HCT116 (cell line): ENCODE data around the gene ADRB1. TPM values are rescaled to one million over a fixed set of nuclear protein-coding genes. Genes with fewer than 3 reads are reported as not detected.

Source experiments
- ATAC-seq: fragments of 200-7000 bp; cut with Tn5 transposase; 2 replicates; pipeline ENCODE4 v1.9.1; 2020; ENCODE audit warnings: mild to moderate bottlenecking, moderate library complexity
- BruUV-seq: library from RNA; stranded (reverse); fragments of 400-500 nt; replicated peaks from 2 replicates; lab custom pipeline; 2021; lab: Mats Ljungman, UMichigan
- CTCF ChIA-PET: fragments of 300-600 bp; sonication (Branson Sonifier 250); formaldehyde crosslinking; loops from one replicate; lab custom pipeline; 2021; ENCODE audit warnings: antibody characterized with exemption; lab: Charles Lee
- POLR2A ChIA-PET: fragments of 300-600, 350-600 bp; sonication (Branson Sonifier 250); formaldehyde crosslinking; loops from one replicate; lab custom pipeline; 2021; ENCODE audit warnings: antibody characterized with exemption; lab: Charles Lee
- RAD21 ChIA-PET, 2 experiments: fragments of 300-600 bp; sonication (Branson Sonifier 250); formaldehyde crosslinking; loops; one replicate each; lab custom pipeline; 2023; ENCODE audit warnings: low total read pairs in 2 of 2; ENCODE audit not compliant: uncharacterized antibody in 2 of 2, unreplicated experiment in 2 of 2, low non-redundant PET in 1 of 2; lab: Charles Lee
- DNase-seq: peaks from one replicate; pipeline ENCODE4 v3.0.0-alpha.2; 2010; ENCODE audit warnings: low read depth, low spot score
- H2AFZ ChIP-seq: fragments of 200-600 bp; shearing (Covaris generic), sonication (generic); 2 replicates; pipeline ENCODE4 v1.6.1; 2017; ENCODE audit warnings: low read depth, mixed run types, mixed read lengths, antibody characterized with exemption, low read length; ENCODE audit not compliant: poor library complexity, severe bottlenecking
- H3K27ac ChIP-seq: 2 replicates; pipeline ENCODE4 v1.5.1; 2012; ENCODE audit warnings: low read depth, low read length
- H3K27me3 ChIP-seq: fragments of 200-600 bp; sonication (generic); 2 replicates; pipeline ENCODE4 v1.6.1; 2016; ENCODE audit warnings: mixed run types, low read length, mixed read lengths; ENCODE audit not compliant: insufficient read depth
- H3K36me3 ChIP-seq, 2 experiments: fragments of 200-500 bp in 1 of 2; fragments of 200-600 bp in 1 of 2; sonication (Bioruptor generic) in 1 of 2; sonication (generic) in 1 of 2; 2 replicates each; pipeline versions ENCODE4 v1.5.1 to v1.6.1; 2014 to 2016; ENCODE audit warnings: low read length in 2 of 2, inconsistent platforms in 1 of 2, mixed read lengths in 1 of 2, mixed run types in 1 of 2; ENCODE audit not compliant: insufficient read depth in 2 of 2, control insufficient read depth in 1 of 2
- H3K4me1 ChIP-seq, 2 experiments: fragments of 200-600 bp in 1 of 2; sonication (generic) in 1 of 2; 2 replicates each; pipeline versions ENCODE4 v1.5.1 to v1.6.1; 2012 to 2017; ENCODE audit warnings: low read length in 2 of 2, inconsistent platforms in 1 of 2, mild to moderate bottlenecking in 1 of 2, mixed read lengths in 1 of 2, mixed run types in 1 of 2, moderate library complexity in 1 of 2; ENCODE audit not compliant: insufficient read depth in 2 of 2, control insufficient read depth in 1 of 2
- H3K4me2 ChIP-seq: fragments of 200-600 bp; sonication (generic); 2 replicates; pipeline ENCODE4 v1.6.1; 2017; ENCODE audit warnings: mixed run types, low read length, mixed read lengths
- H3K4me3 ChIP-seq, 2 experiments: fragments of 200-600 bp in 1 of 2; sonication (generic) in 1 of 2; replicated peaks in 1 of 2; 2 replicates each; pipeline ENCODE4 v1.5.1; 2011 to 2016; ENCODE audit warnings: low read length in 2 of 2, control low read depth in 1 of 2, low read depth in 1 of 2, mild to moderate bottlenecking in 1 of 2, mixed read lengths in 1 of 2, mixed run types in 1 of 2
- H3K79me2 ChIP-seq: fragments of 200-600 bp; sonication (generic); 2 replicates; pipeline ENCODE4 v1.6.1; 2017; ENCODE audit warnings: mild to moderate bottlenecking, mixed run types, low read length, moderate library complexity, mixed read lengths; ENCODE audit not compliant: insufficient read depth
- H3K9ac ChIP-seq: fragments of 200-600 bp; sonication (generic); 2 replicates; pipeline ENCODE4 v1.6.1; 2016; ENCODE audit warnings: low read length, mixed read lengths
- H3K9me2 ChIP-seq: fragments of 200-600 bp; sonication (generic), shearing (Covaris generic); 2 replicates; pipeline ENCODE4 v1.6.1; 2017; ENCODE audit warnings: mixed run types, mild to moderate bottlenecking, moderate library complexity; ENCODE audit not compliant: insufficient read depth
- H3K9me3 ChIP-seq, 2 experiments: fragments of 200-500 bp in 1 of 2; fragments of 200-600 bp in 1 of 2; sonication (Bioruptor generic) in 1 of 2; sonication (generic) in 1 of 2; 2 replicates each; pipeline ENCODE4 v1.6.1; 2014 to 2017; ENCODE audit warnings: low read length in 2 of 2, mixed read lengths in 2 of 2, inconsistent platforms in 1 of 2, low read depth in 1 of 2, mild to moderate bottlenecking in 1 of 2, mixed run types in 1 of 2, moderate library complexity in 1 of 2; ENCODE audit not compliant: control insufficient read depth in 1 of 2, insufficient read depth in 1 of 2
- H4K20me1 ChIP-seq: fragments of 200-600 bp; sonication (generic), shearing (Covaris generic); 2 replicates; pipeline ENCODE4 v1.6.1; 2017; ENCODE audit warnings: mixed run types, mild to moderate bottlenecking, moderate library complexity; ENCODE audit not compliant: insufficient read depth
- CBX3 ChIP-seq: IDR thresholded peaks from 2 replicates; pipeline ENCODE4 v1.6.1; 2012; ENCODE audit warnings: low read depth
- CEBPB ChIP-seq: IDR thresholded peaks from 2 replicates; pipeline ENCODE4 v1.6.1; 2012; ENCODE audit warnings: low read depth
- EZH2 ChIP-seq: fragments of 200-600 bp; sonication (generic); IDR thresholded peaks from 2 replicates; pipeline ENCODE4 v1.6.1; 2017; ENCODE audit warnings: antibody characterized with exemption, mixed run types
- FOSL1 ChIP-seq: IDR thresholded peaks from 2 replicates; pipeline ENCODE4 v1.6.1; 2012; ENCODE audit warnings: low read depth
- POLR2A ChIP-seq: IDR thresholded peaks from 2 replicates; pipeline ENCODE4 v1.7.0; 2011; ENCODE audit warnings: borderline replicate concordance; ENCODE audit not compliant: insufficient read depth, insufficient read length; ENCODE audit errors: extremely low read depth
- POLR2AphosphoS5 ChIP-seq: IDR thresholded peaks from 2 replicates; pipeline ENCODE4 v1.6.1; 2011; ENCODE audit warnings: mild to moderate bottlenecking, low read depth, low read length, moderate library complexity
- RAD21 ChIP-seq: IDR thresholded peaks from 2 replicates; pipeline ENCODE4 v1.6.1; 2012; ENCODE audit warnings: low read depth, mild to moderate bottlenecking
- REST ChIP-seq: IDR thresholded peaks from 2 replicates; pipeline ENCODE4 v1.6.1; 2012; ENCODE audit warnings: low read depth
- SIN3A ChIP-seq: IDR thresholded peaks from 2 replicates; pipeline ENCODE4 v1.6.1; 2012; ENCODE audit warnings: low read depth
- TCF7L2 ChIP-seq: IDR thresholded peaks from 2 replicates; pipeline ENCODE4 v1.7.0; 2011; ENCODE audit warnings: borderline replicate concordance, inconsistent platforms; ENCODE audit not compliant: insufficient read depth, insufficient read length; ENCODE audit errors: extremely low read depth
- YY1 ChIP-seq: IDR thresholded peaks from 2 replicates; pipeline ENCODE4 v1.6.1; 2011; ENCODE audit warnings: low read length, low read depth, moderate library complexity, mild to moderate bottlenecking; ENCODE audit not compliant: insufficient replicate concordance; ENCODE audit errors: extremely low read depth
- intact Hi-C: fragments of 100-400 bp; cut with micrococcal nuclease; formaldehyde crosslinking; loops from 2 replicates; pipeline ENCODE4 v1.10.0; 2022
- total RNA-seq: library from RNA; stranded (reverse); gene quantifications from one replicate; pipeline ENCODE4 v1.2.1, GENCODE V29; 2021; ENCODE audit not compliant: unreplicated experiment
- TF ChIP-seq, protein P1 (sequence below): IDR thresholded peaks from 2 replicates; pipeline ENCODE4 v1.6.1; 2012

The ADRB1 gene
- total RNA-seq, 1 experiment from 2014 or later, result 0.89 TPM

GRCh38 chr10:114027041-114027394 is 16.6 kb upstream of the ADRB1 start:
- peak overlapping the region; percentile 73 for H2AFZ ChIP-seq
- intact Hi-C loops, result no loop called here
- POLR2A ChIA-PET, result no interaction called here
- H3K27me3 ChIP-seq, result no peaks in the 10 kb centered on the region
- TF ChIP-seq RAD21, result no peak
- no peak for TF ChIP-seq YY1
- TF ChIP-seq CEBPB, result peak; percentile 6; the same call in 1 of the 2 replicates
- TF ChIP-seq, protein P1, sequence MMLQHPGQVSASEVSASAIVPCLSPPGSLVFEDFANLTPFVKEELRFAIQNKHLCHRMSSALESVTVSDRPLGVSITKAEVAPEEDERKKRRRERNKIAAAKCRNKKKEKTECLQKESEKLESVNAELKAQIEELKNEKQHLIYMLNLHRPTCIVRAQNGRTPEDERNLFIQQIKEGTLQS, result no peak
- TF ChIP-seq CBX3, result no peak
- peak; percentile 2; the same call in 1 of the 2 replicates for TF ChIP-seq SIN3A
- TF ChIP-seq EZH2, result no peak
- no peak for TF ChIP-seq TCF7L2
- TF ChIP-seq, all 23 proteins: peak for 2
- ChIA-PET RAD21 (no interaction called here), CTCF (no interaction called here)
- H3K4me3 ChIP-seq, result peak overlapping the region in 1 of 2 experiments; percentile 28; a peak in 2 of 4 replicates
- H3K4me1 ChIP-seq, result peaks cover 23 to 52% of the 10 kb centered on the region in 2 experiments
- H3K9ac ChIP-seq, result 0 out of 2 replicates have a peak overlapping the region, but pooled peaks have one; percentile 0
- no peaks in the 10 kb centered on the region for H4K20me1 ChIP-seq
- H3K36me3 ChIP-seq, result no peaks in the 10 kb centered on the region
- H3K9me3 ChIP-seq, result no peaks in the 10 kb centered on the region
- H3K27ac ChIP-seq, result peak overlapping the region; percentile 48; the same call in 1 of the 2 replicates
- DNase-seq, result no peak
- no peak for ATAC-seq
- no peaks in the 10 kb centered on the region for H3K9me2 ChIP-seq
- H3K4me2 ChIP-seq, result peak overlapping the region; percentile 68
- BruUV-seq, result no TSS peak
- H3K79me2 ChIP-seq, result no peaks in the 10 kb centered on the region

DNA sequence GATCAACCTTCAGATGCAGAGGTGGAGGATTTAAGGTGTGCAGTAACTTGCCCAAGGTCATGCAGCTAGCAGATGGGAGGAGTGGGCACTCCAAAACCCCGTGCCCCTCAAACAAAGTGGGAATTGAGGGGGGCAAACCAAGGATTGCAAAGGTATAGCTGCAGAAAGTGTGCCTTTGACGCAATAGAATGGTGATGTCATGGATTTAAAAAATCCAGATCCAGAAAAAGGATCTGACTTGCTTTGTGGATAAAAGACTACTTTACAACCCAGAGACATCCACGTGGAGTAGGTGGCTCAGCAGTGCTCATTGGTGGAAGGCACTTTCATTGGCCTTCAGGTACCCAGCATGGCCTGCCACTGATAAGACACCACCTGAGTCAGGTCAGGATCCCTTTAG is 15.7 kb upstream of the ADRB1 start:
- H3K27ac ChIP-seq, result no peak overlapping the region
- no peak overlapping the region for H3K4me3 ChIP-seq
- H3K36me3 ChIP-seq, result no peaks in the 10 kb centered on the region
- DNase-seq (no peak), ATAC-seq (no peak)
- no peak overlapping the region for H3K4me2 ChIP-seq
- no peaks in the 10 kb centered on the region for H4K20me1 ChIP-seq
- no peaks in the 10 kb centered on the region for H3K9me2 ChIP-seq
- peaks cover 23 to 52% of the 10 kb centered on the region in 2 experiments for H3K4me1 ChIP-seq
- H3K27me3 ChIP-seq, result no peaks in the 10 kb centered on the region
- no peak overlapping the region for H3K9ac ChIP-seq
- CTCF ChIA-PET, result no interaction called here
- TF ChIP-seq POLR2AphosphoS5 (no peak), CBX3 (no peak), FOSL1 (no peak), SIN3A (no peak), REST (no peak), POLR2A (no peak), YY1 (no peak)
- TF ChIP-seq, all 23 proteins: peak for 0
- intact Hi-C loops, result no loop called here
- Histone ChIP-seq H2AFZ (no peak overlapping the region), H3K79me2 (no peaks in the 10 kb centered on the region), H3K9me3 (no peaks in the 10 kb centered on the region)
- ChIA-PET RAD21 (no interaction called here), POLR2A (no interaction called here)
- no TSS peak for BruUV-seq
